Type B pancreatic cell (in vitro differentiated cells): ENCODE measurements around the gene ARNT2. TPM values are rescaled to one million over a fixed set of nuclear protein-coding genes. Genes with fewer than 3 reads are reported as not detected.

Source experiments
- DNase-seq: peaks from one replicate; pipeline ENCODE4 v3.0.0; 2021; ENCODE audit warnings: mixed read lengths; ENCODE audit not compliant: unreplicated experiment; ENCODE audit errors: extremely low spot score
- H3K27ac Mint-ChIP-seq: 2 replicates; pipeline ENCODE4 v1.8.0; 2021; ENCODE audit warnings: mild to moderate bottlenecking, mixed read lengths
- H3K27me3 Mint-ChIP-seq: 2 replicates; pipeline ENCODE4 v1.8.0; 2021; ENCODE audit warnings: mixed read lengths
- H3K36me3 Mint-ChIP-seq: 2 replicates; pipeline ENCODE4 v1.8.0; 2021; ENCODE audit warnings: mixed read lengths
- H3K4me1 Mint-ChIP-seq: one replicate; pipeline ENCODE4 v1.8.0; 2021; ENCODE audit warnings: mixed read lengths; ENCODE audit not compliant: unreplicated experiment
- H3K4me3 Mint-ChIP-seq: 2 replicates; pipeline ENCODE4 v1.8.0; 2021; ENCODE audit warnings: mild to moderate bottlenecking, mixed read lengths
- H3K9me3 Mint-ChIP-seq: 2 replicates; pipeline ENCODE4 v1.8.0; 2021; ENCODE audit warnings: mixed read lengths
- total RNA-seq: library from RNA; stranded (reverse); gene quantifications from 2 replicates; pipeline ENCODE4 v1.2.1, GENCODE V29; 2021; ENCODE audit warnings: low replicate concordance
- TF ChIP-seq, protein P1 (sequence below): fragments of 200-600 bp; sonication (generic); conservative IDR thresholded peaks from 2 replicates; pipeline ENCODE4 v1.5.0; 2021; ENCODE audit warnings: antibody characterized with exemption, mild to moderate bottlenecking

ARNT2 gene
- total RNA-seq, 1 donor from 2014 or later, result 22.4 TPM

DNA sequence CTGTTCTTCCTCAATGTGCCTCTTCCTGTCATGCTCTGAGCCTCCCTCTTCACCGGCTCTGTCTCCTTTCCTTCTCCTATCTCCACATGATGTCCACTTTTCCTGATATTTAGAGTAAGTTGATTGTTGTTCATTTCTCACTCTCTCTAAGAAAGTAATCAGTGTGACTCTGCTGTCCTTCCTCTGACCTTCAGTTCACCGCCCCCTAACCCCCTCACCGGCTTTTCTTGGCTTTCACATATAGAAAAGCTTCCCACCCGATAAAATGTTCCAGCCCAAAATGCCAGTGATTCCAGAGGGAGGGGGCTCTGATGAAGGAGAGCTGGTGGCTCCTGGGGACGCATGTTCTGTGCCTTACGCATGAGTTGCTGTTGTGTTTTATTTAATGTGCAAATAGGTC lies 170.4 kb downstream of the ARNT2 start:
- Mint-ChIP-seq H3K9me3 (no peaks in the 10 kb centered on the region), H3K27me3 (no peaks in the 10 kb centered on the region), H3K36me3 (peaks cover 4% of the 10 kb centered on the region), H3K4me1 (peaks cover 4% of the 10 kb centered on the region), H3K4me3 (no peak overlapping the region), H3K27ac (no peak overlapping the region)
- DNase-seq, result no peak
- TF ChIP-seq, protein P1, sequence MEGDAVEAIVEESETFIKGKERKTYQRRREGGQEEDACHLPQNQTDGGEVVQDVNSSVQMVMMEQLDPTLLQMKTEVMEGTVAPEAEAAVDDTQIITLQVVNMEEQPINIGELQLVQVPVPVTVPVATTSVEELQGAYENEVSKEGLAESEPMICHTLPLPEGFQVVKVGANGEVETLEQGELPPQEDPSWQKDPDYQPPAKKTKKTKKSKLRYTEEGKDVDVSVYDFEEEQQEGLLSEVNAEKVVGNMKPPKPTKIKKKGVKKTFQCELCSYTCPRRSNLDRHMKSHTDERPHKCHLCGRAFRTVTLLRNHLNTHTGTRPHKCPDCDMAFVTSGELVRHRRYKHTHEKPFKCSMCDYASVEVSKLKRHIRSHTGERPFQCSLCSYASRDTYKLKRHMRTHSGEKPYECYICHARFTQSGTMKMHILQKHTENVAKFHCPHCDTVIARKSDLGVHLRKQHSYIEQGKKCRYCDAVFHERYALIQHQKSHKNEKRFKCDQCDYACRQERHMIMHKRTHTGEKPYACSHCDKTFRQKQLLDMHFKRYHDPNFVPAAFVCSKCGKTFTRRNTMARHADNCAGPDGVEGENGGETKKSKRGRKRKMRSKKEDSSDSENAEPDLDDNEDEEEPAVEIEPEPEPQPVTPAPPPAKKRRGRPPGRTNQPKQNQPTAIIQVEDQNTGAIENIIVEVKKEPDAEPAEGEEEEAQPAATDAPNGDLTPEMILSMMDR, result no peak

DNA sequence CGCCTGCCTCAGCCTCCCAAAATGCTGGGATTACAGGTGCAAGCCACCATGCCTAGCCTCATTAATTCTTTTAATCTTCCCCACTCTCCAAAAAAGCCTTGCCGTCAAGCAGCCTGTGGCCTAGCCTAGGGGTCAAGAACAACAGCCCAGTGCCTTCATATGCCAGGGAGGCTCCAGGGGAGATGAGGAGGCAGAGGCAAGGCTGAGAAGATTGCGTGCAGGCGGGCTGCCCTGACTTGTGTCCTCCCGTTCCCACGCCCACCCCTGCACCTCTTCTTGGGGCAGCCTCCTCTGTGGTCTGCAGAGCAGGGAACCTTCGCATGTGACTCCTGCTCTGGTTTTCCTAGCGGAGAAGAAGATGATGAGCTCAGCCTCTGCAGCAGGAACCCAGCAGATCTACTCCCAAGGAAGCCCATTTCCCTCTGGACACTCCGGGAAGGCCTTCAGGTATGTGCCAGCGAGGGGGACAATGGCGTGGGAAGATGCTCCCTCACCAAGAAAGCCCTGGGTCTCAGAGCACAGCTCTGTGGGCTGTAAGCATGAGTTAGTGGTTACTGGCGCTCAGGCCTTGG lies 172.4 kb downstream of the ARNT2 start:
- no peaks in the 10 kb centered on the region for H3K27me3 Mint-ChIP-seq
- H3K9me3 Mint-ChIP-seq, result no peaks in the 10 kb centered on the region
- TF ChIP-seq, protein P1, result no peak
- DNase-seq, result no peak
- H3K4me1 Mint-ChIP-seq, result peaks cover 11% of the 10 kb centered on the region
- H3K4me3 Mint-ChIP-seq, result no peak overlapping the region
- H3K36me3 Mint-ChIP-seq, result peaks cover 4% of the 10 kb centered on the region
- no peak overlapping the region for H3K27ac Mint-ChIP-seq

DNA sequence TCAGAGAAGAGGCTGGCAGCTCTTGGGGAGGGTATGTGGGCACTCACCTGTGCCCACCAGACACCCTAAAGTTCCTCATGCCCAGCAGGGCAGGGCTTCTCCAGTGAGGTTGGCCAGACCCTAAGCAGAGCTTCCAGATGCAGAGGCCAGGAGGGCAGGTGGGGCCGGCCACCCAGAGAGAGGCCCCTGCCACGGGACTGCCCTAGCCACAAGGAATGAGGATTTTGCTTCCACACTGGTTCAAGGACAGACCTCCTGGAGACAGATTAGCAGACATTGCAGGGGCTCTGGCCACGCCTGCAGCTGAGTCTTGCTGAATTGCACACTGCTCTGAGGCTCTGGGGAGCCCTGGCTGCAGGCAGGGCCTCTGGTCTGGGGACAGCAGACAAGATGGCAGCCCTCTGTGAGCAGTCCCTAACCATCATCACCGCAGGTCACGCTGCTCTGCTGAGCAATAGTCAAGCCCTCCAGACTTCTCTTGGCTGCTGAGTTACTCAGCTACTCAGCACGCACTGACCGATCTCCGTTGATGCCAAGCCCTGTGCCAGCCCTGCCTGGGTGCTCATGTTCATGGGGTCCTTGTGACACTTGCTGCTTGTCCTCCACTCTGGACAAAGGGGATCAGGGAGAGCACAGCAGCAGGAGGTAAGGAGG lies 173.5 kb downstream of the ARNT2 start:
- Mint-ChIP-seq H3K27me3 (no peaks in the 10 kb centered on the region), H3K9me3 (no peaks in the 10 kb centered on the region), H3K4me1 (peaks cover 11% of the 10 kb centered on the region), H3K36me3 (peaks cover 4% of the 10 kb centered on the region), H3K27ac (no peak overlapping the region), H3K4me3 (no peak overlapping the region)
- DNase-seq, result no peak
- TF ChIP-seq, protein P1, result no peak

DNA sequence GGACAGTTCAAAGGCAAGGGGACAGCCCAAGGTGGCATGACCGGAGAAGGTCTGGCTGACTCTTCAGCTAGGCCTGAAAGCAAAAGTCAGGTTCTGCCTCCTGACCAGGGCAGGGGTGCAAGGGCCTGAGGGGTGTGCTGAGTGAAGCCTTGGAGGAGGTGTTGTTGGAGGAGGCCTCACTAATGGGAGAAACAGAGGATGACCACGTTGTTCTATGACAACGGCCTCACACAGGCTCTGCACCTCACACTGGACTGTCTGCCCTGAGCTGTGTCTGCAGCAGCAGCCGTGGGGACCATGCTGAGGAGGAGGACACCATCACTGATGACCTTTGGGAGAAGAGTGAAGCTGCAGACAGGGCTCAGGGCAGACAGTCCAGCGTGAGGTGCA lies 174.0 kb downstream of the ARNT2 start:
- peaks cover 4% of the 10 kb centered on the region for H3K36me3 Mint-ChIP-seq
- no peaks in the 10 kb centered on the region for H3K9me3 Mint-ChIP-seq
- H3K27me3 Mint-ChIP-seq, result no peaks in the 10 kb centered on the region
- H3K4me1 Mint-ChIP-seq, result peaks cover 11% of the 10 kb centered on the region
- H3K4me3 Mint-ChIP-seq, result no peak overlapping the region
- TF ChIP-seq, protein P1, result no peak
- H3K27ac Mint-ChIP-seq, result no peak overlapping the region
- no peak for DNase-seq

DNA sequence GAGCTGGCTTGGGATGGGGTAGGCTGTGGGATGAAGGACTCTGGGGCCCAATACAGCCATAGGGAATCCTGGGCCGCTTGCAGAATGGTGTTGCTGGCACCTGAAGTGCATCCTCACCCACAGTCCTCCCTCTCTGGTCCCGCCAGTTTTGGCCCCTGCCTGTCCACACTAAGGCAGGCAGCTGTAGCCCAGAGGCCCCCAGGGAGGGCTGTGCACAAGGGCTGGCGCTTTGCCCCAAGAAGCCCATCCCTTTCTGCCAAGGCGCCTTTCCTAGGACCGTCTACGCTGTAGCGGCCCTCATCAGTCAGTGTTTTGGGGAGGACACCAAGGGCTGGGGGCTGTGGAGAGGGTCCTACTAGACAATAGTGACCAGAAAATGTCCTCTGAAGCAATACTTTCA lies 174.7 kb downstream of the ARNT2 start:
- no peak overlapping the region for H3K27ac Mint-ChIP-seq
- H3K27me3 Mint-ChIP-seq, result no peaks in the 10 kb centered on the region
- H3K36me3 Mint-ChIP-seq, result peaks cover 4% of the 10 kb centered on the region
- H3K4me1 Mint-ChIP-seq, result peaks cover 11% of the 10 kb centered on the region
- no peak overlapping the region for H3K4me3 Mint-ChIP-seq
- TF ChIP-seq, protein P1, result no peak
- no peaks in the 10 kb centered on the region for H3K9me3 Mint-ChIP-seq
- no peak for DNase-seq
